VCaP (cell line): ENCODE measurements around the gene MCAT.

ENCODE experiments used
- H3K27ac ChIP-seq: fragments of 450-650 bp; 2 replicates; pipeline ENCODE4 v1.5.1; 2017
- TF ChIP-seq, protein P1 (sequence below): fragments of 450-650 bp; conservative IDR thresholded peaks from 2 replicates; pipeline ENCODE4 v1.5.1; 2017; ENCODE audit warnings: mild to moderate bottlenecking, moderate library complexity

MCAT gene

DNA sequence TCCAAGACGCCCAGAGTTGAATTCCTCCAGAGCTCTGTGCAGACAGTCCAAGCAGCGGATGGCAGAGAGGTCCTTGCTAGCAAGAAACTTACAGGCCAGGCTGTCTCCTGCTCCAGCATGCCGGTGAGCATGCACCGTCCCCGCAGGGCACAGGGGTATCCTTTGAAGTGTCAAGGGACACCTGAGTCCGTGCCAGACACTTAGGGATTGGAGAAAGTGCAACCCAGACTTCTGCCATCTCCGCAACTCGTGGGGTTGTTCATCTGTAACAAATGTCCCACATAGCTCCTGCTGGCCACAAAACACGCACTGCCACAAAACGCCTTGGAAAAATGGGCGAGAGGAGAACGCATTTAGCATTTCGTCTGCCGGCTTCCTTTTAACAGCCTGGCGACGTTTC is 21.4 kb upstream of the MCAT start:
- TF ChIP-seq, protein P1, sequence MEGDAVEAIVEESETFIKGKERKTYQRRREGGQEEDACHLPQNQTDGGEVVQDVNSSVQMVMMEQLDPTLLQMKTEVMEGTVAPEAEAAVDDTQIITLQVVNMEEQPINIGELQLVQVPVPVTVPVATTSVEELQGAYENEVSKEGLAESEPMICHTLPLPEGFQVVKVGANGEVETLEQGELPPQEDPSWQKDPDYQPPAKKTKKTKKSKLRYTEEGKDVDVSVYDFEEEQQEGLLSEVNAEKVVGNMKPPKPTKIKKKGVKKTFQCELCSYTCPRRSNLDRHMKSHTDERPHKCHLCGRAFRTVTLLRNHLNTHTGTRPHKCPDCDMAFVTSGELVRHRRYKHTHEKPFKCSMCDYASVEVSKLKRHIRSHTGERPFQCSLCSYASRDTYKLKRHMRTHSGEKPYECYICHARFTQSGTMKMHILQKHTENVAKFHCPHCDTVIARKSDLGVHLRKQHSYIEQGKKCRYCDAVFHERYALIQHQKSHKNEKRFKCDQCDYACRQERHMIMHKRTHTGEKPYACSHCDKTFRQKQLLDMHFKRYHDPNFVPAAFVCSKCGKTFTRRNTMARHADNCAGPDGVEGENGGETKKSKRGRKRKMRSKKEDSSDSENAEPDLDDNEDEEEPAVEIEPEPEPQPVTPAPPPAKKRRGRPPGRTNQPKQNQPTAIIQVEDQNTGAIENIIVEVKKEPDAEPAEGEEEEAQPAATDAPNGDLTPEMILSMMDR: no peak
- peak overlapping the region; percentile 60 for H3K27ac ChIP-seq

DNA sequence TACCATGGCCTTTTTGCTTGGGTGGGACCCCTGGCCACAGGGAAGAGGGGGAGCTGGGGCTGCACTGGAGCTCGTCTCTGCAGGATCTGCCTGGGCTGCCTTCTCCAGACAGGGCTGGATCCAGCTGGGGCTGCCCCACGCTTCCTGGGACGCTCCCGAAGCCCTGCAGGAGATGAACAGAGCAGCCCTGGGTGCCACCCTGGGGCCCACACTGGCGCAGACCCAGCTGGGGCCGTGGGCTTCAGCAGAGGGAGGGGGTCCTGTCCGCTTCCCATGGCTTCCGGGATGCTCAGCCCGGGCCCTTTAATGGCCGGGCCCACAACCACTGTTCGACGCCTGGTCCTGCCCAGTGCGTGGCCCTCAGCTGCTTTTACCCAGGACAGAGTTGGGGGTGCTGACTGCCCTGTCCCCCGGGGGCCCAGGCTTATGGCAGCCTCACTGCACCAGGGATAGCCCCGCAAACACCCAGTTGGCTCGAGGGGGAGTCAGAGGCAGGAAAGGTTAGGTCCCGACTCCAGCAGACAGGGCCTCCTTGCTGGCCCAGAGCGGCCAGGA is 20.1 kb upstream of the MCAT start:
- TF ChIP-seq, protein P1: no peak
- H3K27ac ChIP-seq: peak overlapping the region; percentile 60; the same call in 1 of the 2 replicates

DNA sequence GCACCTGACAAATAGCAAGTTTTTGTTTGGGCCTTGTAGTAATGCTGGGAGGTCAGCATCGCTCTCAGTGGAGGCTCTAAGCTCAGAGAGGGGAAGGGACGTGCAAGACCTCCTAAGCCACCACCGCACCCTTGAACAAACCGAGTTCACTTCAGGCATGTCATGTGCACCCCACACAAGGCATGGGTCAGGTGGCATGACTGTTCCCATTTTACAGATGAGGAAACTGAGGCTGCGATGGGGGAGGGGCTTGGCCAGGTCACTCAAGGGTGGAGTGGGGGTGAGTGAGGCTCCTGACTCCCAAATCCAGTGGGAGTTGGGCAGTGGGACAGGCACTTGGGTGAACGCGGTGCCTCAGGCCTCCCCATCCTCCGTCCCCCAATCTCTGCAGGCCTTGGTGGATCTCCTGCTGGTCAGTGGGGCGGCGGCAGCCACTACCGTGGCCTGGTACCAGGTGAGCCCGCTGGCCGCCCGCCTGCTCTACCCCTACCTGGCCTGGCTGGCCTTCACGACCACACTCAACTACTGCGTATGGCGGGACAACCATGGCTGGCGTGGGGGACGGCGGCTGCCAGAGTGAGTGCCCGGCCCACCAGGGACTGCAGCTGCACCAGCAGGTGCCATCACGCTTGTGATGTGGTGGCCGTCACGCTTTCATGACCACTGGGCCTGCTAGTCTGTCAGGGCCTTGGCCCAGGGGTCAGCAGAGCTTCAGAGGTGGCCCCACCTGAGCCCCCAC is 19.4 kb upstream of the MCAT start:
- TF ChIP-seq, protein P1: no peak
- peak overlapping the region; percentile 60; the same call in 1 of the 2 replicates for H3K27ac ChIP-seq

DNA sequence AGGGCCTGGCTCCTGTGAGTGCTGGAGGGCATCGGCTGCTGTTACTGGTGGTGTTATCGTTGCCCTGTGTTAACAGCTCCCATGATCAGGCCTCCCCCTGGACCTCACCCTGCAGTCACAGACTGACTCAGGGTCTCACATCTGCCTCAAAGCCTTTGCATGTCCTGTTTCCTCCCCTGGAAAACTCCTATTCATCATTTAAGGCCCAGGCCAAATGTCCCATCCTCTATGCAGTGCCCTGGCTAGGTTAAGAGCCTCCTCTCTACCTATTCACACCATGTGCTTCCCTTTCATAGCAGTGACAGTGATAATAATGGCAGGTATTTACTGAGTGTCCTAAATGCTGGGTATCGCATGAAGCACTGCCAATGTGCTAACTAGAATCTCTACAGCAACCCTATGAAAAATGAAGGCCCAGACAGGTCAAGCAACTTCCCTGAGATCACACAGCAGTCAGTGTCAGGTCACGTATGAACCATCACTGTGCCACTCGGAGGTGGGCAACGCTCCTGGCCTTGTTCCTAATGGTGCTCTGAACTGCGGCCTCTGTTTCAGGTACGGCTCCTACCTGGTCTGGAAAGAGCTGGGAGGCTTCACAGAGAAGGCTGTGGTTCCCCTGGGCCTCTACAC is 17.4 kb upstream of the MCAT start:
- no peak overlapping the region for H3K27ac ChIP-seq
- TF ChIP-seq, protein P1: no peak

DNA sequence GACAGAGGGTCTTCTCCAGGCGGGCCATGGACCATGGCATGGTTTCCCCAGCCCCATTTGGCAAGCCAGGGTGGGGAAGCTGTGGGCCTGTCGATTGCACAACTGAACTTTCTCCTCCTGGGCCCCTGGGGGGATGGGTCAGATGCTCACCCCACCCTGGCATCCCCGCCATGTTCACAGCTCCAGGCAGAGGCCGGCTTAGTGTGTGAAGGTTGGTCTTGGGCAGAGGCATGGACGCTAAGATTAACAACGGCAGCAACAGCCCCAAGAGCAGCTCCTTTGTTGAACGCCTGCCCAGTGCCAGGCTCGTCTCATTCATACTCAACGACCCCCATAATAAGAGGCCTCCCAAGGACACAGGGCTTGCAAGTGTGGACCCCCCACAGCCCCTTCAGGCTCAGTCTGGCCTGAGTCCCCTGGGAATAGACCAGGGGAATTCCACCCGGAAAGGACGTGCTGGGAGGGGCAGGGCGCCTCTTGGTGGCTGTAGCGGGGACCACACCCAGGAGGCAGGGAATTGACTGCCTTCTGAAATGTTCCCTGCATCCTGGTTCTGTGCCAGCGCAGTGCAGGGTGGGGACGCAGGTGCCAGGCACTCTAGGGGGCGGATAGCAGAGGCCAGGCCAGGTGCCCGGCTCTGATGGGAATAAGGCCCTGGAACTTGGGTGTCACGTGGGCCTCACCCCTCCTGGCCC is 16.4 kb upstream of the MCAT start:
- TF ChIP-seq, protein P1: peak; percentile 35
- H3K27ac ChIP-seq: no peak overlapping the region

DNA sequence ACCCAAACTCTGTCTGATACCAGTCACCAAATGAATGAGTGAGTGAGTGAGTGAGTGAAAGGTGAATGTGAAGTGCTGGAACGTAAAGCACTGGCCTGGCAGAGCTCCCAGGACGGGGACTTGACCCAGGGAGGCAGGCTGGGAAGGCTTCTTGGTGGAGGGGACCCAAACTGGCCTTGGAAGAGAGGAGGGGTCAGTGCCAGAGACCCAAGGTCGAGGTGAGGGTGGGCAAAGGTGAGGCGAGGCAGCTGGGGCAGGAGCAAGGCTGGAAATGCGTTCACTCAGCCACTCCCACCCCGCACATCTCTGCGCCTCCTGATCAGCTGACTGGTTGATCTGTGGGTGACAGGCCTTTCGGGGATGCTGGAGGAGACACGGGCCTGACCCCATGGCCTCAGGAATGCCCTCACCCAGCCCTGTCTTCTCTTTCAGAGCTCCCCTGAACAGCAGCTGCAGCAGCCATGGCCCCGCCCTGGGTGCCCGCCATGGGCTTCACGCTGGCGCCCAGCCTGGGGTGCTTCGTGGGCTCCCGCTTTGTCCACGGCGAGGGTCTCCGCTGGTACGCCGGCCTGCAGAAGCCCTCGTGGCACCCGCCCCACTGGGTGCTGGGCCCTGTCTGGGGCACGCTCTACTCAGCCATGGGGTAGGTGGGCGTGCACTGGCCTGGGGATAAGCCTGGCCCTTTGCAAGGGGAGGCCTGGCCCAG is 15.7 kb upstream of the MCAT start:
- TF ChIP-seq, protein P1: no peak
- no peak overlapping the region for H3K27ac ChIP-seq
